Mucosa of rectum (tissue), 2 donors: ENCODE results near the gene PSMC6.
"Not testable (repeated sequence)": the region's sequence is repeated elsewhere in the genome, so short reads cannot be mapped to it uniquely, and the experiment has no call there.

Experiments used
- H3K27ac ChIP-seq, 2 donors: one replicate each; pipeline ENCODE4 v1.7.0; 2013; ENCODE audit warnings: inconsistent platforms in 2 of 2, low read depth in 2 of 2, low read length in 2 of 2
- H3K27me3 ChIP-seq, 2 donors: one replicate each; pipeline ENCODE4 v1.7.0; 2013; ENCODE audit warnings: low read length in 2 of 2; ENCODE audit not compliant: control insufficient read depth in 2 of 2, insufficient read depth in 2 of 2
- H3K36me3 ChIP-seq, 2 donors: one replicate each; pipeline ENCODE4 v1.7.0; 2013; ENCODE audit warnings: low read length in 2 of 2; ENCODE audit not compliant: control insufficient read depth in 2 of 2, insufficient read depth in 2 of 2
- H3K4me1 ChIP-seq, 2 donors: one replicate each; pipeline ENCODE4 v1.7.0; 2013; ENCODE audit warnings: low read length in 2 of 2, mild to moderate bottlenecking in 1 of 2; ENCODE audit not compliant: control insufficient read depth in 2 of 2, insufficient read depth in 2 of 2
- H3K4me3 ChIP-seq, 2 donors: one replicate each; pipeline ENCODE4 v1.7.0; 2013; ENCODE audit warnings: low read length in 2 of 2
- H3K9ac ChIP-seq, 2 donors: one replicate each; pipeline ENCODE4 v1.7.0; 2013; ENCODE audit warnings: low read length in 2 of 2, low read depth in 1 of 2, mild to moderate bottlenecking in 1 of 2
- H3K9me3 ChIP-seq, 2 donors: one replicate each; pipeline ENCODE4 v1.7.0; 2013; ENCODE audit warnings: low read length in 2 of 2; ENCODE audit not compliant: control insufficient read depth in 2 of 2
- donor health status: healthy.
- donor health status: Normal muscosa, but diverticular disease.

The PSMC6 gene

GRCh38 chr14:52735921-52736489 lies 29.0 kb downstream of the PSMC6 start:
- no peak overlapping the region for H3K9ac ChIP-seq
- H3K27ac ChIP-seq: no peak overlapping the region
- H3K4me1 ChIP-seq: no peaks in the 10 kb centered on the region
- no peaks in the 10 kb centered on the region for H3K27me3 ChIP-seq
- H3K4me3 ChIP-seq: no peak overlapping the region
- H3K36me3 ChIP-seq: peaks cover 0 to 5% of the 10 kb centered on the region in 2 donors
- no peaks in the 10 kb centered on the region for H3K9me3 ChIP-seq

- Histone ChIP-seq H3K36me3 (peaks cover 0 to 1% of the 10 kb centered on the region in 2 donors), H3K27me3 (no peaks in the 10 kb centered on the region), H3K4me3 (no peak overlapping the region), H3K27ac (no peak overlapping the region), H3K9ac (no peak overlapping the region), H3K4me1 (no peaks in the 10 kb centered on the region), H3K9me3 (no peaks in the 10 kb centered on the region)
Observed at GRCh38 chr14:52738409-52738808, 31.4 kb downstream of the PSMC6 start.

- Histone ChIP-seq H3K9ac (no peak overlapping the region), H3K36me3 (peaks cover 0 to 6% of the 10 kb centered on the region in 2 donors), H3K4me3 (no peak overlapping the region), H3K27me3 (no peaks in the 10 kb centered on the region), H3K27ac (no peak overlapping the region), H3K9me3 (no peaks in the 10 kb centered on the region), H3K4me1 (no peaks in the 10 kb centered on the region)
Observed at GRCh38 chr14:52740751-52741150, 33.8 kb downstream of the PSMC6 start.

- peak overlapping the region; percentile 70 to 75 for H3K27ac ChIP-seq
- H3K9ac ChIP-seq: no peak overlapping the region
- peaks cover 6 to 9% of the 10 kb centered on the region in 2 donors for H3K36me3 ChIP-seq
- H3K27me3 ChIP-seq: no peaks in the 10 kb centered on the region
- no peaks in the 10 kb centered on the region for H3K4me1 ChIP-seq
- H3K9me3 ChIP-seq: no peaks in the 10 kb centered on the region
- peak overlapping the region in 1 of 2 donors; percentile 13 for H3K4me3 ChIP-seq
Observed at GRCh38 chr14:52741865-52742264, 34.9 kb downstream of the PSMC6 start.

GRCh38 chr14:52748647-52749292 lies 41.8 kb downstream of the PSMC6 start:
- Histone ChIP-seq H3K27me3 (no peaks in the 10 kb centered on the region), H3K4me1 (no peaks in the 10 kb centered on the region), H3K4me3 (no peak overlapping the region), H3K27ac (no peak overlapping the region), H3K9ac (no peak overlapping the region), H3K36me3 (peaks cover 22 to 34% of the 10 kb centered on the region in 2 donors), H3K9me3 (no peaks in the 10 kb centered on the region)

GRCh38 chr14:52755607-52756316 lies 48.8 kb downstream of the PSMC6 start:
- Histone ChIP-seq H3K9ac (no peak overlapping the region), H3K4me3 (no peak overlapping the region), H3K4me1 (no peaks in the 10 kb centered on the region), H3K27me3 (no peaks in the 10 kb centered on the region), H3K27ac (no peak overlapping the region), H3K36me3 (peaks cover 9 to 17% of the 10 kb centered on the region in 2 donors), H3K9me3 (no peaks in the 10 kb centered on the region)

- Histone ChIP-seq H3K4me3 (no peak overlapping the region), H3K27me3 (no peaks in the 10 kb centered on the region), H3K36me3 (peaks cover 6 to 17% of the 10 kb centered on the region in 2 donors), H3K4me1 (no peaks in the 10 kb centered on the region), H3K9ac (no peak overlapping the region), H3K27ac (no peak overlapping the region), H3K9me3 (no peaks in the 10 kb centered on the region)
Observed at GRCh38 chr14:52759145-52759544, 52.1 kb downstream of the PSMC6 start.

- H3K27ac ChIP-seq, H3K4me3 ChIP-seq, H3K9ac ChIP-seq, H3K9me3 ChIP-seq, H3K4me1 ChIP-seq, H3K27me3 ChIP-seq: not testable (repeated sequence)
- peaks cover 11 to 19% of the 10 kb centered on the region in 2 donors for H3K36me3 ChIP-seq
Observed at GRCh38 chr14:52762923-52763322, 55.9 kb downstream of the PSMC6 start.

- no peak overlapping the region for H3K9ac ChIP-seq
- no peak overlapping the region for H3K4me3 ChIP-seq
- no peaks in the 10 kb centered on the region for H3K9me3 ChIP-seq
- H3K36me3 ChIP-seq: peaks cover 24 to 25% of the 10 kb centered on the region in 2 donors
- H3K27me3 ChIP-seq: no peaks in the 10 kb centered on the region
- no peaks in the 10 kb centered on the region for H3K4me1 ChIP-seq
- H3K27ac ChIP-seq: no peak overlapping the region
Observed at GRCh38 chr14:52767058-52767833, 60.2 kb downstream of the PSMC6 start.

GRCh38 chr14:52769887-52770286 lies 62.9 kb downstream of the PSMC6 start:
- no peaks in the 10 kb centered on the region for H3K9me3 ChIP-seq
- H3K4me3 ChIP-seq: no peak overlapping the region
- no peak overlapping the region for H3K9ac ChIP-seq
- H3K27me3 ChIP-seq: no peaks in the 10 kb centered on the region
- H3K36me3 ChIP-seq: peaks cover 27 to 28% of the 10 kb centered on the region in 2 donors
- H3K27ac ChIP-seq: no peak overlapping the region
- H3K4me1 ChIP-seq: no peaks in the 10 kb centered on the region
